Endothelial cell of umbilical vein (primary cell): ENCODE data around the gene DECR2. TPM values are rescaled to one million over a fixed set of nuclear protein-coding genes. Genes with fewer than 3 reads are reported as not detected.

Experiments
- BruUV-seq: library from RNA; stranded (reverse); fragments of 400-500 nt; replicated peaks from 2 replicates; lab custom pipeline; 2021; lab: Mats Ljungman, UMichigan
- CTCF ChIA-PET: fragments of 300-600, 350-600 bp; sonication (Branson Sonifier 250); formaldehyde crosslinking; loops from one replicate; lab custom pipeline; 2021; ENCODE audit warnings: antibody characterized with exemption, inconsistent platforms; lab: Charles Lee
- POLR2A ChIA-PET: fragments of 300-600, 350-600 bp; sonication (Branson Sonifier 250); formaldehyde crosslinking; loops from one replicate; lab custom pipeline; 2021; ENCODE audit warnings: antibody characterized with exemption, inconsistent platforms; lab: Charles Lee
- DNase-seq: peaks from one replicate; pipeline ENCODE4 v3.0.0-alpha.2; 2011; ENCODE audit warnings: low read depth, low spot score
- FAIRE-seq: peaks from 2 replicates; lab custom pipeline; 2011; peaks lifted over from hg19 to GRCh38; lab: Jason Lieb, UNC
- H2AFZ ChIP-seq: 2 replicates; pipeline ENCODE4 v1.6.0; 2012; ENCODE audit warnings: low read depth, low read length, control low read depth, inconsistent platforms
- H3K27ac ChIP-seq: 2 replicates; pipeline ENCODE4 v1.5.1; 2011; ENCODE audit warnings: low read depth, mild to moderate bottlenecking, control low read depth, low read length, moderate library complexity; ENCODE audit not compliant: insufficient read depth
- H3K27me3 ChIP-seq, 2 experiments: 2 replicates each; pipeline versions ENCODE4 v1.6.0 to v1.6.1; 2011; ENCODE audit warnings: low read length in 2 of 2, mixed read lengths in 1 of 2; ENCODE audit not compliant: control insufficient read depth in 2 of 2, insufficient read depth in 2 of 2
- H3K36me3 ChIP-seq, 2 experiments: 2 replicates in 1 of 2; 3 replicates in 1 of 2; pipeline ENCODE4 v1.5.1; 2011; ENCODE audit warnings: low read length in 2 of 2, mild to moderate bottlenecking in 1 of 2, moderate library complexity in 1 of 2; ENCODE audit not compliant: control insufficient read depth in 2 of 2, insufficient read depth in 2 of 2; ENCODE audit errors: extremely low read depth in 1 of 2
- H3K4me1 ChIP-seq: 3 replicates; pipeline ENCODE4 v1.5.1; 2011; ENCODE audit warnings: mild to moderate bottlenecking, low read length; ENCODE audit not compliant: control insufficient read depth, insufficient read depth; ENCODE audit errors: extremely low read depth
- H3K4me2 ChIP-seq: 2 replicates; pipeline ENCODE4 v1.6.1; 2011; ENCODE audit warnings: low read length, control low read depth, mixed read lengths; ENCODE audit not compliant: insufficient read depth
- H3K4me3 ChIP-seq, 3 experiments: fragments of 200-600 bp in 1 of 3; sonication (generic), shearing (Covaris generic) in 1 of 3; replicated peaks in 1 of 3; 2 replicates each; pipeline ENCODE4 v1.5.1; 2011 to 2016; ENCODE audit warnings: control low read depth in 3 of 3, low read length in 3 of 3, mild to moderate bottlenecking in 2 of 3, inconsistent platforms in 1 of 3, low read depth in 1 of 3, moderate library complexity in 1 of 3; ENCODE audit not compliant: insufficient read depth in 1 of 3
- H3K79me2 ChIP-seq: 2 replicates; pipeline ENCODE4 v1.6.0; 2012; ENCODE audit warnings: low read length, inconsistent platforms; ENCODE audit not compliant: control insufficient read depth, insufficient read depth
- H3K9ac ChIP-seq: replicated peaks from 2 replicates; pipeline ENCODE3; 2011; ENCODE audit warnings: low read length, control low read depth; ENCODE audit not compliant: insufficient read depth; ENCODE audit errors: extremely low read depth
- H3K9me1 ChIP-seq: replicated peaks from 3 replicates; pipeline ENCODE4 v1.6.0; 2011; ENCODE audit warnings: mild to moderate bottlenecking, low read length; ENCODE audit not compliant: control insufficient read depth, insufficient read depth; ENCODE audit errors: extremely low read depth
- H3K9me3 ChIP-seq: replicated peaks from 2 replicates; pipeline ENCODE4 v1.5.1; 2012; ENCODE audit warnings: low read length, inconsistent platforms; ENCODE audit not compliant: control insufficient read depth, insufficient read depth
- H4K20me1 ChIP-seq: replicated peaks from 2 replicates; pipeline ENCODE3; 2011; ENCODE audit warnings: mild to moderate bottlenecking, low read length; ENCODE audit not compliant: control insufficient read depth, insufficient read depth; ENCODE audit errors: extremely low read depth
- CTCF ChIP-seq, 2 donors: IDR thresholded peaks; 1 replicate in 1 of 2; 2 replicates in 1 of 2; pipeline ENCODE4 v1.5.1; 2011; ENCODE audit warnings: low read length in 2 of 2, mild to moderate bottlenecking in 2 of 2, moderate library complexity in 2 of 2, control low read depth in 1 of 2, inconsistent platforms in 1 of 2, low read depth in 1 of 2; ENCODE audit not compliant: insufficient read depth in 1 of 2; ENCODE audit errors: extremely low read depth in 1 of 2
- EZH2 ChIP-seq: IDR thresholded peaks from 2 replicates; pipeline ENCODE4 v1.6.1; 2012; ENCODE audit warnings: borderline replicate concordance, low read depth, mild to moderate bottlenecking, moderate library complexity, low read length, inconsistent platforms; ENCODE audit not compliant: severe bottlenecking
- FOS ChIP-seq: IDR thresholded peaks from 2 replicates; pipeline ENCODE4 v1.6.1; 2011; ENCODE audit warnings: mild to moderate bottlenecking, low read length, moderate library complexity, borderline replicate concordance; ENCODE audit not compliant: insufficient read depth
- MAX ChIP-seq: IDR thresholded peaks from 2 replicates; pipeline ENCODE4 v1.6.1; 2011; ENCODE audit not compliant: insufficient read depth, insufficient read length
- POLR2A ChIP-seq: IDR thresholded peaks from 2 replicates; pipeline ENCODE4 v1.6.1; 2012; ENCODE audit warnings: low read depth, mild to moderate bottlenecking, control low read depth, low read length
- dilution Hi-C: fragments of 300-500 bp; cut with MboI; formaldehyde crosslinking; loops from one replicate; pipeline ENCODE4 v1.15.0; 2019; ENCODE audit warnings: low sequenced_read_pairs; ENCODE audit not compliant: extremely low pct_ligation_motif_present
- intact Hi-C: fragments of 100-400 bp; cut with micrococcal nuclease; formaldehyde crosslinking; loops from one replicate; pipeline ENCODE4 v1.10.0; 2022
- polyA plus RNA-seq, 4 experiments: library from polyadenylated mRNA; depleted of rRNA in 3 of 4; stranded (reverse) in 3 of 4; unstranded in 1 of 4; fragments of >200 nt; gene quantifications; 2 replicates each; pipeline versions ENCODE4 v1.2.1 to v1.2.3, GENCODE V29; 2011 to 2012; ENCODE audit warnings: missing spikeins in 1 of 4
- total RNA-seq: library from RNA; stranded (reverse); gene quantifications from 2 replicates; pipeline ENCODE4 v1.2.3, GENCODE V29; 2021

Gene DECR2
- total and polyA plus RNA-seq, 2 donors (not counting 3 experiments of a cell fraction or from before 2014, with no cell fraction given): 28.3 to 46.5 TPM

GRCh38 chr16:372302-372983 lies 29.2 kb upstream of the DECR2 start:
- FAIRE-seq: no peak
- intact Hi-C loops: no loop called here
- no peak for TF ChIP-seq MAX
- no peak for TF ChIP-seq EZH2
- no peak for TF ChIP-seq FOS
- TF ChIP-seq POLR2A: no peak
- no peak for TF ChIP-seq CTCF (IDR thresholded peaks at IDR 0.05; ENCODE audit: extremely low read depth in 1 of 2, insufficient read depth in 1 of 2, low read depth in 1 of 2, low read length in 2 of 2)
- CTCF ChIA-PET: no interaction called here
- Histone ChIP-seq H2AFZ (no peak overlapping the region), H3K36me3 (peaks cover 7 to 56% of the 10 kb centered on the region in 2 experiments), H3K4me1 (peaks cover 8% of the 10 kb centered on the region), H3K9me1 (no peaks in the 10 kb centered on the region), H3K9me3 (no peaks in the 10 kb centered on the region), H3K79me2 (no peaks in the 10 kb centered on the region), H3K27me3 (no peaks in the 10 kb centered on the region), H4K20me1 (no peaks in the 10 kb centered on the region), H3K9ac (no peak overlapping the region), H3K4me3 (no peak overlapping the region), H3K27ac (no peak overlapping the region), H3K4me2 (no peak overlapping the region)
- POLR2A ChIA-PET: no interaction called here
- dilution Hi-C loops: no loop called here
- no peak for DNase-seq
- no TSS peak for BruUV-seq
